Activated naive CD4-positive, alpha-beta T cell treated with anti-CD3 and anti-CD28 coated beads, Interleukin-2, amount 10 ng/mL, durations not matched to agents 7 days and 5 days (primary cell): ENCODE results near the gene CKS2.

Experiments
- CTCF ChIA-PET: fragments of 350-600 bp; sonication (Branson Sonifier 250); formaldehyde crosslinking; loops from one replicate; lab custom pipeline; 2021; ENCODE audit warnings: antibody characterized with exemption; lab: Charles Lee
- DNase-seq: peaks from one replicate; pipeline ENCODE4 v3.0.0-alpha.2; 2020
- H3K27ac Mint-ChIP-seq: one replicate; pipeline ENCODE4 v1.8.0; 2021; ENCODE audit warnings: mild to moderate bottlenecking, moderate library complexity, mixed read lengths
- H3K27me3 Mint-ChIP-seq: one replicate; pipeline ENCODE4 v1.8.0; 2021; ENCODE audit warnings: mild to moderate bottlenecking, mixed read lengths
- H3K36me3 Mint-ChIP-seq: one replicate; pipeline ENCODE4 v1.8.0; 2021; ENCODE audit warnings: mixed read lengths
- H3K4me1 Mint-ChIP-seq: one replicate; pipeline ENCODE4 v1.8.0; 2021; ENCODE audit warnings: mixed read lengths
- H3K4me3 Mint-ChIP-seq: one replicate; pipeline ENCODE4 v1.8.0; 2021; ENCODE audit warnings: mild to moderate bottlenecking, moderate library complexity, mixed read lengths
- H3K9me3 Mint-ChIP-seq: one replicate; pipeline ENCODE4 v1.8.0; 2021; ENCODE audit warnings: mixed read lengths

The CKS2 gene

GRCh38 chr9:89360465-89360864 lies 49.5 kb downstream of the CKS2 start:
- no peaks in the 10 kb centered on the region for H3K9me3 Mint-ChIP-seq
- no peak overlapping the region for H3K4me3 Mint-ChIP-seq
- H3K27me3 Mint-ChIP-seq: no peaks in the 10 kb centered on the region
- peaks cover 60% of the 10 kb centered on the region for H3K36me3 Mint-ChIP-seq
- DNase-seq: no peak
- peaks cover 4% of the 10 kb centered on the region for H3K4me1 Mint-ChIP-seq
- CTCF ChIA-PET: no interaction called here
- no peak overlapping the region for H3K27ac Mint-ChIP-seq

GRCh38 chr9:89361031-89361430 lies 50.0 kb downstream of the CKS2 start:
- Mint-ChIP-seq H3K36me3 (peaks cover 57% of the 10 kb centered on the region), H3K27ac (no peak overlapping the region), H3K4me3 (no peak overlapping the region), H3K9me3 (no peaks in the 10 kb centered on the region), H3K4me1 (peaks cover 4% of the 10 kb centered on the region), H3K27me3 (no peaks in the 10 kb centered on the region)
- CTCF ChIA-PET: no interaction called here
- no peak for DNase-seq

GRCh38 chr9:89361816-89362646 lies 51.0 kb downstream of the CKS2 start:
- Mint-ChIP-seq H3K36me3 (peaks cover 50% of the 10 kb centered on the region), H3K27me3 (no peaks in the 10 kb centered on the region), H3K4me1 (peaks cover 4% of the 10 kb centered on the region), H3K9me3 (no peaks in the 10 kb centered on the region), H3K27ac (peak overlapping the region; percentile 24), H3K4me3 (no peak overlapping the region)
- DNase-seq: peak; percentile 19
- CTCF ChIA-PET: no interaction called here

GRCh38 chr9:89362647-89363310 lies 51.8 kb downstream of the CKS2 start:
- Mint-ChIP-seq H3K27ac (no peak overlapping the region), H3K9me3 (no peaks in the 10 kb centered on the region), H3K27me3 (no peaks in the 10 kb centered on the region), H3K36me3 (peaks cover 43% of the 10 kb centered on the region), H3K4me3 (no peak overlapping the region), H3K4me1 (peaks cover 4% of the 10 kb centered on the region)
- DNase-seq: peak; percentile 21
- CTCF ChIA-PET: no interaction called here

- Mint-ChIP-seq H3K4me3 (no peak overlapping the region), H3K4me1 (peaks cover 4% of the 10 kb centered on the region), H3K9me3 (no peaks in the 10 kb centered on the region), H3K27me3 (no peaks in the 10 kb centered on the region), H3K27ac (no peak overlapping the region), H3K36me3 (peaks cover 40% of the 10 kb centered on the region)
- peak; percentile 17 for DNase-seq
- CTCF ChIA-PET: no interaction called here
Measured at GRCh38 chr9:89363311-89363670, 52.3 kb downstream of the CKS2 start.

- H3K36me3 Mint-ChIP-seq: peaks cover 32% of the 10 kb centered on the region
- no peak overlapping the region for H3K4me3 Mint-ChIP-seq
Measured at GRCh38 chr9:89363921-89364665, 53.1 kb downstream of the CKS2 start.

GRCh38 chr9:89364666-89365531 lies 53.9 kb downstream of the CKS2 start:
- Mint-ChIP-seq H3K27ac (no peak overlapping the region), H3K4me1 (peaks cover 2% of the 10 kb centered on the region), H3K4me3 (no peak overlapping the region), H3K36me3 (peaks cover 25% of the 10 kb centered on the region), H3K9me3 (no peaks in the 10 kb centered on the region), H3K27me3 (no peaks in the 10 kb centered on the region)
- DNase-seq: peak; percentile 19
- CTCF ChIA-PET: no interaction called here

More at GRCh38 chr9:89363921-89364665, 53.1 kb downstream of the CKS2 start:
- no peaks in the 10 kb centered on the region for H3K9me3 Mint-ChIP-seq
- DNase-seq: peak; percentile 19
- H3K27ac Mint-ChIP-seq: no peak overlapping the region
- CTCF ChIA-PET: no interaction called here
- H3K4me1 Mint-ChIP-seq: peaks cover 4% of the 10 kb centered on the region
- H3K27me3 Mint-ChIP-seq: no peaks in the 10 kb centered on the region

- Mint-ChIP-seq H3K4me3 (no peak overlapping the region), H3K36me3 (peaks cover 21% of the 10 kb centered on the region), H3K9me3 (no peaks in the 10 kb centered on the region), H3K27ac (no peak overlapping the region), H3K27me3 (no peaks in the 10 kb centered on the region), H3K4me1 (no peaks in the 10 kb centered on the region)
- no peak for DNase-seq
- CTCF ChIA-PET: interaction anchor here (1.2 kb wide), 1 partner anchor 183 kb away, joined by 3 read pairs; no protein-coding TSS in a partner anchor
Measured at GRCh38 chr9:89365532-89365912, 54.5 kb downstream of the CKS2 start.
